ENCODE data around the gene ACYP2.

ACYP2 gene

DNA sequence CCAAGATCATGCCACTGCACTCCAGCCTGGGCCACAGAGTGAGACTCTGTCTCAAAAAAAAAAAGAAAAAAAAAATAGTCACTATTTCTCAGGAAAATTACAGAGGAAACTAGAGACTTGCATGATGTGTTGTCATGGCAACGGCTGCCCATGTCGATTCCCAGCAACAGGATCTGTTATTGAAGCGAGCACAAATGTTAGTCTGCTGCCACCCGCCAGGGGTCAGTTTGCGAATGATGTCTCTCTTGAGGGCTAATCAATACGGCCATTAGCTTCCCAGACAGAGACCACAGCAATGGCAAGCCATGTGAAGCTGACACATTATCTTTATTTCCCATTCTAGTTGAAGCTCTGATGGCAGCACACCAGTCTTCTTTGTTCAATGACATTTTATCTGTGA lies 32.4 kb upstream of the ACYP2 start:
- no peaks in the 10 kb centered on the region for H3K79me2 ChIP-seq (ENCODE audit: insufficient read depth, low read length)
- H4K20me1 ChIP-seq (ENCODE audit: insufficient read depth, low read length, poor library complexity, severe bottlenecking): no peaks in the 10 kb centered on the region
- H3K4me2 ChIP-seq (ENCODE audit: low read depth, low read length, poor library complexity, severe bottlenecking): no peak overlapping the region
- no peaks in the 10 kb centered on the region for H3K9me3 ChIP-seq (ENCODE audit: insufficient read depth, low read depth, low read length)
- H3K4me1 ChIP-seq (ENCODE audit: insufficient read depth, low read length, poor library complexity, severe bottlenecking): no peaks in the 10 kb centered on the region
- H3K36me3 ChIP-seq (ENCODE audit: insufficient read depth, low read length): no peaks in the 10 kb centered on the region
- no peaks in the 10 kb centered on the region for H3K27me3 ChIP-seq (ENCODE audit: insufficient read depth, low read length, poor library complexity, severe bottlenecking)
- H3F3A ChIP-seq (ENCODE audit: low read depth): no peaks in the 10 kb centered on the region
- H3K4me3 ChIP-seq (ENCODE audit: low read length, poor library complexity, severe bottlenecking): no peak overlapping the region
- no peak overlapping the region for H2AFZ ChIP-seq (ENCODE audit: low read length)
- no peak for TF ChIP-seq CTCF (conservative IDR thresholded peaks at IDR 0.05; ENCODE audit: low read length)
- no peak for TF ChIP-seq EZH2phosphoT487 (IDR thresholded peaks at IDR 0.05; ENCODE audit: borderline replicate concordance)
- H3K9ac ChIP-seq (ENCODE audit: low read depth, low read length, poor library complexity, severe bottlenecking): no peak overlapping the region
- no peaks in the 10 kb centered on the region for H3K9me2 ChIP-seq (replicated peaks; ENCODE audit: low read depth, low read length)

GRCh38 chr2:54083445-54083844 lies 32.0 kb upstream of the ACYP2 start:
- TF ChIP-seq CTCF (conservative IDR thresholded peaks at IDR 0.05; ENCODE audit: low read length) (no peak), EZH2phosphoT487 (IDR thresholded peaks at IDR 0.05; ENCODE audit: borderline replicate concordance) (no peak)
- H3K9me2 ChIP-seq (replicated peaks; ENCODE audit: low read depth, low read length): no peaks in the 10 kb centered on the region
- H3K4me2 ChIP-seq (ENCODE audit: low read depth, low read length, poor library complexity, severe bottlenecking): no peak overlapping the region
- no peaks in the 10 kb centered on the region for H4K20me1 ChIP-seq (ENCODE audit: insufficient read depth, low read length, poor library complexity, severe bottlenecking)
- no peaks in the 10 kb centered on the region for H3K36me3 ChIP-seq (ENCODE audit: insufficient read depth, low read length)
- H3K79me2 ChIP-seq (ENCODE audit: insufficient read depth, low read length): no peaks in the 10 kb centered on the region
- no peaks in the 10 kb centered on the region for H3K27me3 ChIP-seq (ENCODE audit: insufficient read depth, low read length, poor library complexity, severe bottlenecking)
- no peak overlapping the region for H2AFZ ChIP-seq (ENCODE audit: low read length)
- no peaks in the 10 kb centered on the region for H3K4me1 ChIP-seq (ENCODE audit: insufficient read depth, low read length, poor library complexity, severe bottlenecking)
- H3F3A ChIP-seq (ENCODE audit: low read depth): no peaks in the 10 kb centered on the region
- H3K4me3 ChIP-seq (ENCODE audit: low read length, poor library complexity, severe bottlenecking): no peak overlapping the region
- H3K9ac ChIP-seq (ENCODE audit: low read depth, low read length, poor library complexity, severe bottlenecking): no peak overlapping the region
- H3K9me3 ChIP-seq (ENCODE audit: insufficient read depth, low read depth, low read length): no peaks in the 10 kb centered on the region

DNA sequence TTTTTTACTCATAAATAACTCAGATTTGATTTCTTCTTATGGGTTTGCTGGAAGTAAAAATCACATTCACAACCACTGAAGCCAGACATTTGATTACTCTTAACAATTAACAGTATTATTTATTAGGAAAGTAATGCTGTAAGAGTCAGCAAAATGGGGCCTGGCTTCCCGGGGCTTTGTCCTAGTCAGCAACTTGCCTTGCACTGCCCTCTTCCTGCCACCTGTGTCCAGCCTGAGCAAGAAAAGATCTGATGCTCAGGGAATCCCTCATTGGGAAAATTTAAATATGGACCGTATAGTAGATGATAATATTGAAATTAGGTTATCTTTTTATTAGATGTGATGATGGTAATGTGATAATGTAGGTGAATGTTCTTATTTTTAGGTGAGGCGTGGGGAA lies 30.8 kb upstream of the ACYP2 start:
- H3K9me3 ChIP-seq (ENCODE audit: insufficient read depth, low read depth, low read length): no peaks in the 10 kb centered on the region

More for the DNA sequence above, 30.8 kb upstream of the ACYP2 start:
- no peaks in the 10 kb centered on the region for H3F3A ChIP-seq (ENCODE audit: low read depth)
- no peak overlapping the region for H3K4me3 ChIP-seq (ENCODE audit: low read length, poor library complexity, severe bottlenecking)
- H3K4me2 ChIP-seq (ENCODE audit: low read depth, low read length, poor library complexity, severe bottlenecking): no peak overlapping the region
- H3K9ac ChIP-seq (ENCODE audit: low read depth, low read length, poor library complexity, severe bottlenecking): no peak overlapping the region
- no peaks in the 10 kb centered on the region for H3K36me3 ChIP-seq (ENCODE audit: insufficient read depth, low read length)
- H3K79me2 ChIP-seq (ENCODE audit: insufficient read depth, low read length): no peaks in the 10 kb centered on the region
- no peak overlapping the region for H2AFZ ChIP-seq (ENCODE audit: low read length)
- no peaks in the 10 kb centered on the region for H3K9me2 ChIP-seq (replicated peaks; ENCODE audit: low read depth, low read length)
- no peaks in the 10 kb centered on the region for H3K4me1 ChIP-seq (ENCODE audit: insufficient read depth, low read length, poor library complexity, severe bottlenecking)
- no peaks in the 10 kb centered on the region for H4K20me1 ChIP-seq (ENCODE audit: insufficient read depth, low read length, poor library complexity, severe bottlenecking)
- H3K27me3 ChIP-seq (ENCODE audit: insufficient read depth, low read length, poor library complexity, severe bottlenecking): no peaks in the 10 kb centered on the region
- TF ChIP-seq EZH2phosphoT487 (IDR thresholded peaks at IDR 0.05; ENCODE audit: borderline replicate concordance) (no peak), CTCF (conservative IDR thresholded peaks at IDR 0.05; ENCODE audit: low read length) (peak; percentile 35)
